NCI-H226 (cell line): ENCODE results near the gene TBC1D4.
"Not testable (repeated sequence)": the region's sequence is repeated elsewhere in the genome, so short reads cannot be mapped to it uniquely, and the experiment has no call there.

Source experiments
- DNase-seq: peaks from one replicate; pipeline ENCODE4 v3.0.0-alpha.2; 2015

TBC1D4 gene

GRCh38 chr13:75312884-75313520 lies 169.0 kb downstream of the TBC1D4 start:
- no peak for DNase-seq

GRCh38 chr13:75309981-75310580 lies 171.9 kb downstream of the TBC1D4 start:
- DNase-seq = no peak

DNA sequence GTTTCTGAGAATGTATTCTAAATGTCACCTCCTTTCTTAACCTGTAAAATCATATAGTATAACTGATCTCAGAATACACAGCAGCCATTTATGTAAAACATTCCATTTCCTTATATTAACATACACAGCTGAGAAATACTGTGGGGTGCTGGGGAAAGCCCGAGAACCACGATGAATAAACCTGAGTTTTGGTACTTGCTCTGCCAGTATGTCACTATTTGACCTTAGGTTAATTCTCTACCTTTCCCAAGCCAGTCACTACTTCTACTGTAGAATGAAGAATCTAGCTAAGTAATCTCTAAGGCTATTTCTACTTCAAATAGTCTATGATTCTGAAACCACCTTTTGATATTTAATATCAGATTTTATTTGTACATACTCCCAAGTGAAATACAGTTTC lies 173.7 kb downstream of the TBC1D4 start:
- no peak for DNase-seq

DNA sequence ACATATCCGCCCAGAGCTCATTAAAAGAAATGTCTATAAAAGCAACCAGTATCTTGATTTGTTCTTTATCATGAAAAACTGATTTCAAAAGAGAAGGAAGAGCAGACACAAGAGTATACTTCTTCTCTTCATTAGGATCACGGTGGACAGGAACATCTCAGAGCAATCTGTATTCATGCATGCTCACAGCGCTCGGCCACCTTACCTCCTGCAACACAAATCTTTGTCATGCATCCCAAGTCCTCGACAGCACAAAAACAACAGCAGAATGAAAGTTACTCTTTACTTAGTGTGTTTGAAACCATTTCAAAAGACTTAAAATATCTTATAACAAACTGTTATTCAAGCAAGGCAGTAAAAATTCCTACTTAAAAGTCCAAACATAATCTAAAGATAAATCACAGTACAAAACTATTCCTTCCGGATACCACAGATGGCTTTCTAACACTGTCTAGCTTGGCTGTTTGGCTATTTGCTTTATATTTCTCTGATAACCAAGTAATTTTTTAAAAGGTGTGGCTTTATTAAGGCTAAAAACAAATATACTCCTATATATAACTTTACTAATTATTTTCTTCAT lies 174.5 kb downstream of the TBC1D4 start:
- DNase-seq = no peak

- DNase-seq = not testable (repeated sequence)
Observed at GRCh38 chr13:75306967-75307366, 175.0 kb downstream of the TBC1D4 start.

- no peak for DNase-seq
Observed at GRCh38 chr13:75305059-75305458, 176.9 kb downstream of the TBC1D4 start.

DNA sequence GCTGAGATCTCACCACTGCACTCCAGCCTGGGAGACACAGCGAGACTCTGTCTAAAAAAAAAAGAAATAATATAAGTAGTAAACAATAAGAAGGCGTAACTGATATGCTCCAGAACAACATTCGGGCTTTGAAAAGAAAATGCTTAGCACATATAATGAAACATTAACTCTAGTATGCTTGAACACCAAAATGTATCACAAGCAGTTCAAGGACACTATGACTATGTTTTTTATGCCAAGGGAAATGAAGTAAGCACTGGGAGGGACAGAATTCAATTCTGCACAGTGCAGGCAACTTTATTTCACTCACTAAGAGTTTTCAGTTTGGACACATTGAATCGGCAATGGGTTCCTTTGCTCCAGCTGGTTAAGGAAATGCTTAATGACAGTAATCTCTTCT lies 178.7 kb downstream of the TBC1D4 start:
- DNase-seq = no peak

GRCh38 chr13:75302071-75302698 lies 179.8 kb downstream of the TBC1D4 start:
- DNase-seq = no peak

GRCh38 chr13:75299913-75300862 lies 181.8 kb downstream of the TBC1D4 start:
- no peak for DNase-seq

GRCh38 chr13:75299246-75299645 lies 182.7 kb downstream of the TBC1D4 start:
- DNase-seq = no peak

- no peak for DNase-seq
Observed at GRCh38 chr13:75296641-75297040, 185.3 kb downstream of the TBC1D4 start.

DNA sequence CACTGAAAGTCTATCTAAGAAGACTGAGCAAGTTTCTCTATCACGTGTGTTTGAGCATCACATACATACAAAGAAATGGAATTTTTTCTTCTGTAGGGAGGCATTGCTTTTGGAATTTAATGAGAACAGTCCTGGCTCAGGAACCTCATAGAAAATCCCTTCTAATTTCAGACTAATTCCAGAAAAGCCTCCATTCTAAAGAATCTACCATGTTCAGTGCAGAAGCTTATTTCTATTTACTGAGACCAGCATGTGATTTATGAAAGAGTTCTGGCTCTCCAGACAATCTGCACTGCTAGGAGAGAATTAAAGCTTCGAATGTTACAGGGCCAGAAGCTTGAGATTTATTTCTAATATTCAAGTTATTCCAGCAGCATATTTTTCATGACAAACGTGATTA lies 186.8 kb downstream of the TBC1D4 start:
- DNase-seq = no peak

- no peak for DNase-seq
Observed at GRCh38 chr13:75294110-75294509, 187.9 kb downstream of the TBC1D4 start.

GRCh38 chr13:75285310-75285709 lies 196.7 kb downstream of the TBC1D4 start:
- DNase-seq = no peak

DNA sequence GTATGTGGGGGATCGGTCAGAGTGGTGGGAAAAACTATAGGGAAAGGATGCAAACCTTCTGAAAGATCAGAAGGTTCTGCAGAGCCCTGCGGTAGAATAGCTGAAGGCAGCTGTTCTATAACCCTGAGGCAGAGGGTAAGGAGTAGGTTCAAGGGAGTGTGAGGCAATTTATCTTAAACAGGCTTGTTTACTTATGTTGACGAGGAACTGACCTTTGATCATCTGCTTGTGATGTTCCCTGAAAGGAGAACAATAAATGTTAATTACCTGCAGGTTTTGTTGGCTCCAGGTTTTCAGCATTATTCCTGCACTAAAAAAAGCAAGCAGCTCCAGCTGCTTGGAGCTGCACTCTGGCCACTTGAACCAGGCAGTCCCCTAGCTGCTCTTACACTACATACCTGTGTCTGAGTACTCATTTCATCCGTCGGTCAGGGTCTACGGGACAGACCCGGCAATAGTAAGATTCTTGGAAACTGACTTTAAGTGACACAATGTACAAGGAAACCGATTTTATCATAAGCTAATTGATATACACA lies 202.1 kb downstream of the TBC1D4 start:
- no peak for DNase-seq

GRCh38 chr13:75273695-75274094 lies 208.3 kb downstream of the TBC1D4 start:
- not testable (repeated sequence) for DNase-seq

DNA sequence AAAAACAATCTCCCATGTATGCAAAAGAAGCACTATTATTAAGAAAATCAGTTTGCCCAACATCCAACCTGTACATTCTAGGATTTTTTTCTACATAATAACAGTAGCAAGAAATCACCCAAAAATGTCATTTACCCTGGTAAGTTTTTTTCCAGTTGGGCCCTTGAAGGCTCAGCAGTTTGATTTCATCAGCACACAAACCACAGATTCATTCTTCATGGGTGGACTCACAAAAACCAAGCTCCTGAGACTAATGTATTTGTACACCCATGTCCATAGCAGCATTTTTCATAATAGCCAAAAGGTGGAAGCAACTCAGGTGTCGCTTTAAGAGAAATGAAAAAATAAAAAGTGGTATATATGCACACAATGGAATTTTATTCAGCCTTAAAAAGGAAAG lies 210.1 kb downstream of the TBC1D4 start:
- peak; percentile 2 for DNase-seq

DNA sequence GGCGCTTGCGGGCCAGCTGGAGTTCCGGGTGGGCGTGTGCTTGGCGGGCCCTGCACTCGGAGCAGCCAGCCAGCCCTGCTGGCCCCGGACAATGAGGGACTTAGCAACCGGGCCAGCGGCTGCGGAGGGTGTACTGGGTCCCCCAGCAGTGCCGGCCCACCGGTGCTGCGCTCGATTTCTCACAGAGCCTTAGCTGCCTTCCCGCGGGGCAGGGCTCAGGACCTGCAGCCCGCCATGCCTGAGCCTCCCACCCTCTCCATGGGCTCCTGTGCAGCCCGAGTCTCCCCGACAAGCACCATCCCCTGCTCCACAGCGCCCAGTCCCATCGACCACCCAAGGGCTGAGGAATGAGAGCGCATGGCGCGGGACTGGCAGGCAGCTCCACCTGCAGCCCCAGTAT lies 213.5 kb downstream of the TBC1D4 start:
- DNase-seq = not testable (repeated sequence)

DNA sequence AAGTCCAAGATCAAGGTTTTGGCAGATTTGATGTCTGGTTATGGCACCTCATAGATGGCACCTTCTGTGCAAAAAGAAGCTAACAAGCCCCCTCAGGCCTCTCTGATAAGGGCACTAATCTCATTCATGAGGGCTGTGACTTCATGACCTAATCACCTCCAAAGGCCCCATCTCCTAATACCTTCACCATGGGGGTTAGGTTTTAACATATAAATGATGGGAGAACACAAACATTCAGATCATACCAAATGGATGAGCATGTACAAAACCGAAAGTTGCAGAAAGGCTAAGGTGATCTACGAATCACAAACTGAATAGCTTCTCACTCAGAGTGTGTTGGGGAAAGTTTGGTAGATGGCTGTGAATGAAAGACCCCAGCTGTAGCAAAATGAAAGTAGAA lies 217.4 kb downstream of the TBC1D4 start:
- DNase-seq = no peak

GRCh38 chr13:75263741-75264407 lies 218.1 kb downstream of the TBC1D4 start:
- peak; percentile 3 for DNase-seq

DNA sequence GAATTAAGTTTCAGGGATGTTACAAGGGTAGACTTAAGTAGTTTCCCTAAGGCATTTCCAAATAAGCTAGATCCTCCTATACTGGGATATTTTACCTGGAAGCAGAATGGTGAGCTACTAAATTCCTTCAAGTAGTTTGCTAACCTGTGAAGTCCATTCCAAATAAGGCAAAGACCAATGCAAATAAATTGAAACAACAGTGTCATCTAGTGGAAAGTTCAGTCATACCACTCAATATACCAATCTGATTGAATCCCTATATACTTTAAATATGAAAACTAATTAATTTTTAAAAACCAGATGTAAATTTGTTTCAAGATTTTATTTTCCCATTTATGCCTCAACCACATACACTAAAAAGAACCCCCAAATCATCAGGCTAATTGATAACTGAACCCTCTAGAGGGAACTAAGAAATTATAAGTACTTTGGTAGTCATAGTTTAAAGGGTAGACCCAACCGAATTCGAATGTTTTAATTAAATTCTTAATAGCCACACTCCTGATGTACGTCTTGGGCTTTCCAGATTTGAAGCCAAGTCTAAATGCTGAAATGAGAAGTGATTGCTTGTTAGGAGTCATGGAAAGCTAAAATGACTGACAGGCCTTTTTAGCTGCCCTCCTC lies 223.7 kb downstream of the TBC1D4 start:
- DNase-seq = peak; percentile 36

DNA sequence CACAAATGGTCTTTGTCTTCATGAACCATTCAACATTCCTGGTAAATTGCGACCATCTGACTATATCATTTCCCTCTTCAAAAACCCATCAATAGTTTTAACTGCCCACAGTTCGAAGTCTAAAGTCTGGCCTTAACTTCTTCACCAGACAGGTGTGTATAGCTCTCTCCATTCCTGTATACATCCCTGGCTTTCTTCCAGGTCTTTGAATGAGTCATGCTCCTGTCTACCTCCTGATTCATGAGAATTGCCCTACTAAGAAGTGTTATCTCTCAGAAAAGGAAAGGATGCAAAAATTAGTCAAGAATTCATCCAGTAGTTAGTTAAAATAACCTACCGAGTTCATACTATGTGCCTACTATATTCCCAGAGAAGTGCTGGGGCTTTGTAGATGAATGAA lies 225.0 kb downstream of the TBC1D4 start:
- peak; percentile 62 for DNase-seq
